ENCODE results near the gene OGFOD1.

OGFOD1 gene

GRCh38 chr16:56463153-56463552, 11.8 kb downstream of the OGFOD1 start:
- Histone ChIP-seq H3K9me3 (ENCODE audit: control insufficient read depth, low read length) (no peaks in the 10 kb centered on the region), H3K27ac (ENCODE audit: low read depth, low read length, severe bottlenecking) (no peak overlapping the region), H3K4me1 (ENCODE audit: control insufficient read depth, insufficient read depth, low read length, poor library complexity, severe bottlenecking) (no peaks in the 10 kb centered on the region), H3K4me3 (ENCODE audit: extremely low read depth, insufficient read depth, low read length, poor library complexity, severe bottlenecking) (no peak overlapping the region), H3K36me3 (ENCODE audit: control insufficient read depth, insufficient read depth, low read length) (peaks cover 85% of the 10 kb centered on the region)
- WGBS, 2 experiments (ENCODE audit: insufficient coverage in 2 of 2), result 98 to 100% methylated on average over 4 to 6 of the region's 6 CpGs

GRCh38 chr16:56466344-56466743, 15.0 kb downstream of the OGFOD1 start:
- Histone ChIP-seq H3K27ac (ENCODE audit: low read depth, low read length, severe bottlenecking) (no peak overlapping the region), H3K9me3 (ENCODE audit: control insufficient read depth, low read length) (no peaks in the 10 kb centered on the region), H3K36me3 (ENCODE audit: control insufficient read depth, insufficient read depth, low read length) (peaks cover 94% of the 10 kb centered on the region), H3K4me1 (ENCODE audit: control insufficient read depth, insufficient read depth, low read length, poor library complexity, severe bottlenecking) (no peaks in the 10 kb centered on the region), H3K4me3 (ENCODE audit: extremely low read depth, insufficient read depth, low read length, poor library complexity, severe bottlenecking) (no peak overlapping the region)
- 88 to 100% methylated on average over 1 to 2 of the region's 2 CpGs for WGBS, 2 experiments (ENCODE audit: insufficient coverage in 2 of 2)

GRCh38 chr16:56468800-56469199, 17.4 kb downstream of the OGFOD1 start:
- H3K4me3 ChIP-seq (ENCODE audit: extremely low read depth, insufficient read depth, low read length, poor library complexity, severe bottlenecking), result no peak overlapping the region
- peaks cover 98% of the 10 kb centered on the region for H3K36me3 ChIP-seq (ENCODE audit: control insufficient read depth, insufficient read depth, low read length)
- no peaks in the 10 kb centered on the region for H3K9me3 ChIP-seq (ENCODE audit: control insufficient read depth, low read length)
- H3K27ac ChIP-seq (ENCODE audit: low read depth, low read length, severe bottlenecking), result no peak overlapping the region
- H3K4me1 ChIP-seq (ENCODE audit: control insufficient read depth, insufficient read depth, low read length, poor library complexity, severe bottlenecking), result no peaks in the 10 kb centered on the region

GRCh38 chr16:56469748-56470147, 18.4 kb downstream of the OGFOD1 start:
- 80 to 100% methylated on average over 1 to 2 of the region's 7 CpGs for WGBS, 2 experiments (ENCODE audit: insufficient coverage in 2 of 2)
- H3K36me3 ChIP-seq (ENCODE audit: control insufficient read depth, insufficient read depth, low read length), result peaks cover 98% of the 10 kb centered on the region
- no peak overlapping the region for H3K27ac ChIP-seq (ENCODE audit: low read depth, low read length, severe bottlenecking)
- H3K4me1 ChIP-seq (ENCODE audit: control insufficient read depth, insufficient read depth, low read length, poor library complexity, severe bottlenecking), result no peaks in the 10 kb centered on the region
- no peak overlapping the region for H3K4me3 ChIP-seq (ENCODE audit: extremely low read depth, insufficient read depth, low read length, poor library complexity, severe bottlenecking)
- H3K9me3 ChIP-seq (ENCODE audit: control insufficient read depth, low read length), result no peaks in the 10 kb centered on the region

- no peak overlapping the region for H3K4me3 ChIP-seq (ENCODE audit: extremely low read depth, insufficient read depth, low read length, poor library complexity, severe bottlenecking)
- no peaks in the 10 kb centered on the region for H3K4me1 ChIP-seq (ENCODE audit: control insufficient read depth, insufficient read depth, low read length, poor library complexity, severe bottlenecking)
- H3K9me3 ChIP-seq (ENCODE audit: control insufficient read depth, low read length), result no peaks in the 10 kb centered on the region
- no peak overlapping the region for H3K27ac ChIP-seq (ENCODE audit: low read depth, low read length, severe bottlenecking)
- 95 to 100% methylated on average over 1 to 3 of the region's 3 CpGs for WGBS, 2 experiments (ENCODE audit: insufficient coverage in 2 of 2)
- peaks cover 98% of the 10 kb centered on the region for H3K36me3 ChIP-seq (ENCODE audit: control insufficient read depth, insufficient read depth, low read length)
Measured at GRCh38 chr16:56470232-56470631, 18.9 kb downstream of the OGFOD1 start.

GRCh38 chr16:56470666-56471065, 19.3 kb downstream of the OGFOD1 start:
- H3K9me3 ChIP-seq (ENCODE audit: control insufficient read depth, low read length), result no peaks in the 10 kb centered on the region
- peaks cover 98% of the 10 kb centered on the region for H3K36me3 ChIP-seq (ENCODE audit: control insufficient read depth, insufficient read depth, low read length)
- H3K4me3 ChIP-seq (ENCODE audit: extremely low read depth, insufficient read depth, low read length, poor library complexity, severe bottlenecking), result no peak overlapping the region
- 100% methylated on average over 1 of the region's 1 CpG for WGBS, 2 experiments (ENCODE audit: insufficient coverage in 2 of 2)
- peaks cover under 1% of the 10 kb centered on the region for H3K4me1 ChIP-seq (ENCODE audit: control insufficient read depth, insufficient read depth, low read length, poor library complexity, severe bottlenecking)
- no peak overlapping the region for H3K27ac ChIP-seq (ENCODE audit: low read depth, low read length, severe bottlenecking)

GRCh38 chr16:56475201-56475600, 23.8 kb downstream of the OGFOD1 start:
- Histone ChIP-seq H3K4me3 (ENCODE audit: extremely low read depth, insufficient read depth, low read length, poor library complexity, severe bottlenecking) (no peak overlapping the region), H3K4me1 (ENCODE audit: control insufficient read depth, insufficient read depth, low read length, poor library complexity, severe bottlenecking) (peaks cover 11% of the 10 kb centered on the region), H3K27ac (ENCODE audit: low read depth, low read length, severe bottlenecking) (no peak overlapping the region), H3K9me3 (ENCODE audit: control insufficient read depth, low read length) (no peaks in the 10 kb centered on the region), H3K36me3 (ENCODE audit: control insufficient read depth, insufficient read depth, low read length) (peaks cover 89% of the 10 kb centered on the region)
- WGBS, 2 experiments (ENCODE audit: insufficient coverage in 2 of 2), result 33 to 50% methylated on average over 1 of the region's 2 CpGs

GRCh38 chr16:56477096-56477878, 25.9 kb downstream of the OGFOD1 start:
- H3K9me3 ChIP-seq (ENCODE audit: control insufficient read depth, low read length), result no peaks in the 10 kb centered on the region
- H3K4me1 ChIP-seq (ENCODE audit: control insufficient read depth, insufficient read depth, low read length, poor library complexity, severe bottlenecking), result peaks cover 11% of the 10 kb centered on the region
- WGBS, 2 experiments (ENCODE audit: insufficient coverage in 2 of 2), result no CpG with 5 or more reads among the region's 2 CpGs
- peak overlapping the region; percentile 72 for H3K27ac ChIP-seq (ENCODE audit: low read depth, low read length, severe bottlenecking)
- no peak overlapping the region for H3K4me3 ChIP-seq (ENCODE audit: extremely low read depth, insufficient read depth, low read length, poor library complexity, severe bottlenecking)
- H3K36me3 ChIP-seq (ENCODE audit: control insufficient read depth, insufficient read depth, low read length), result peaks cover 73% of the 10 kb centered on the region

GRCh38 chr16:56478281-56479049, 27.1 kb downstream of the OGFOD1 start:
- peaks cover 63% of the 10 kb centered on the region for H3K36me3 ChIP-seq (ENCODE audit: control insufficient read depth, insufficient read depth, low read length)
- H3K4me3 ChIP-seq (ENCODE audit: extremely low read depth, insufficient read depth, low read length, poor library complexity, severe bottlenecking), result no peak overlapping the region
- WGBS, 2 experiments (ENCODE audit: insufficient coverage in 2 of 2), result 100% methylated on average over 1 of the region's 2 CpGs; no CpG with 5 or more reads in 1 of the 2 experiments
- peaks cover 11% of the 10 kb centered on the region for H3K4me1 ChIP-seq (ENCODE audit: control insufficient read depth, insufficient read depth, low read length, poor library complexity, severe bottlenecking)
- H3K9me3 ChIP-seq (ENCODE audit: control insufficient read depth, low read length), result no peaks in the 10 kb centered on the region
- H3K27ac ChIP-seq (ENCODE audit: low read depth, low read length, severe bottlenecking), result peak overlapping the region; percentile 8

- Histone ChIP-seq H3K4me3 (ENCODE audit: extremely low read depth, insufficient read depth, low read length, poor library complexity, severe bottlenecking) (no peak overlapping the region), H3K9me3 (ENCODE audit: control insufficient read depth, low read length) (no peaks in the 10 kb centered on the region), H3K36me3 (ENCODE audit: control insufficient read depth, insufficient read depth, low read length) (peaks cover 57% of the 10 kb centered on the region), H3K4me1 (ENCODE audit: control insufficient read depth, insufficient read depth, low read length, poor library complexity, severe bottlenecking) (peaks cover 11% of the 10 kb centered on the region), H3K27ac (ENCODE audit: low read depth, low read length, severe bottlenecking) (no peak overlapping the region)
- 82 to 100% methylated on average over 1 of the region's 2 CpGs for WGBS, 2 experiments (ENCODE audit: insufficient coverage in 2 of 2)
Measured at GRCh38 chr16:56479469-56479868, 28.1 kb downstream of the OGFOD1 start.
